GM23248 (cell line): Measurements from ENCODE around the gene ALPK3.

Experiments used
- EZH2 ChIP-seq: fragments of 200-600 bp; sonication (generic); IDR thresholded peaks from 2 replicates; pipeline ENCODE4 v1.6.1; 2018; ENCODE audit warnings: antibody characterized with exemption, mild to moderate bottlenecking; ENCODE audit not compliant: insufficient read depth, poor library complexity, severe bottlenecking
- EZH2phosphoT487 ChIP-seq: fragments of 200-600 bp; sonication (generic); IDR thresholded peaks from 2 replicates; pipeline ENCODE4 v1.6.1; 2018; ENCODE audit warnings: antibody characterized with exemption, moderate library complexity, mild to moderate bottlenecking, low read depth; ENCODE audit not compliant: insufficient read depth

- TF ChIP-seq EZH2phosphoT487 (no peak), EZH2 (no peak)
Observed at GRCh38 chr15:84872009-84872910, 55.1 kb downstream of the ALPK3 start.
